NCI-H345 treated with DMSO at 0.1 percent for 48 hours (cell line): ENCODE results near the gene SF3B1.
"Not testable (repeated sequence)": the region's sequence is repeated elsewhere in the genome, so short reads cannot be mapped to it uniquely, and the experiment has no call there.

Experiments used
- DNase-seq: peaks from one replicate; lab custom pipeline; 2025; ENCODE audit not compliant: unreplicated experiment; lab: John Stamatoyannopoulos, UW

Gene SF3B1

DNA sequence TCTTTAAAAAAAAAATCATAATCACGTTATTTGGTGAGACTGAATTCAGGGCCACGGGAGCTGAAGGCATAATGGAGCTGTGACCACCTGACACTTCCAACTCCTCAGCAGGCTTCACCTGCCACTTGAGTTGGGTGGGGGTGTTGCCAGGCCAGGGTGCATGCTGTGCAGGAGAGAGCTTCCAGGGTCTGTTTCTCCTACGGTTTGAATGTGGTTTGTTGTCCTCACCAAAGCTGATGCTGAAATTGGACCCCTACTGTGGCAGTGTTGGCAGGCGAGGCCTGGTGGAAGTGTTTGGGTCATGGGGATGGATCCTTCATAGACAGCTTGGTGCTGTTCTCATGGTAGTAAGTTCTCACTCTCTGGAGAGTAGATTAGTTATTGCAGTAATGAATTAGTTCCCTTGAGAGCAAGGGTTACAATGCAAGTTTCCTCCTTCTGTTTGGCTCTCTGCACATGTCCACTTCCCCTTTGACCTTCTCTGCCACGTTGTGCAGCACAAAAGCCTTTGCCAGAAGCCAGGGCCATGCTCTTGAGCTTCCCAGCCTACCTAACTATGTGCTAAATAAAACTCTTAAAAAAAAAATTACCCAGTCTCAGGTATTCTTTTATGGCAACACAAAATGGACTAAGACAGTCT, 86.0 kb downstream of the SF3B1 start:
- DNase-seq, result no peak

DNA sequence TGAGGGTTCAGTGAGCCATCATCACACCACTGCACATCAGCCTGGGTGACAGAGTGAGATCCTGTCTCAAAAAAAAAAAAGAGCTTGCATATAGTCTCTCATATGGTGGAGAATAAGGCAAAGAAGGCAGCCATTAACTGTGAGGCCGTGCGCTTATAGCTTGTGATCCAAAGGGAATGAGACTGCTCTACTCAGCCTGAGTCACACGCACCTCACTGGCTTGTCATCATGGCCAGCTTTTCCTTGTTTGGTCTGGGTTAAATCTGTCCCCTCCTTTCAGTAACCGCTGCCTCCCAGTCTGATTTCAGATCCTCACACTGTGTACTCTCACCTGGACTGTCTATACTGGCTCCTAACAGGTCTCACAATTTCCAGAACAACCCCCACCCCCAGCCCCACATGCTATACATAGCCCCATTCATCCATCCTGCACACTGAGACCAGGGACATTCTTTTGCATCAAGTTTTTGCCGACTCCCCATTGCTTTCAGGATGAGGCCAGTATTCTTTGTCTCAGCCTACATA, 88.9 kb downstream of the SF3B1 start:
- DNase-seq, result no peak

DNA sequence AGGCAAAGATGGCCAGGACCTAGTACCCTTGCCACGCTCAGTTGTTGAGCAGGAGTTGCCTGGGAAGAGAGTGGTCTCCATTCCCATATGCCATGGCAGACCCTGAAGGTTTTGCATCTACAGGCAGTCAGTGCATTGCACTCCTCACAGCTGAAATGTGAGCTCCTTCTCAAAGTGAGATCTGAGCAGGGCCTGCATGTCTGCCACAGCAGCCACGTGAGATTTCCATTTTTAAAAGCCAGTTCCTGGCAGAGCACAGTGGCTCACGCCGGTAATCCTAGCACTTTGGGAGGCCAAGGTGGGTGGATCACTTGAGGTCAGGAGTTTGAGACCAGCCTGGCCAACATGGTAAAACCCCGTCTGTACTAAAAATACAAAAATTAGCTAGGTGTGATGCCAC, 90.9 kb downstream of the SF3B1 start:
- not testable (repeated sequence) for DNase-seq

DNA sequence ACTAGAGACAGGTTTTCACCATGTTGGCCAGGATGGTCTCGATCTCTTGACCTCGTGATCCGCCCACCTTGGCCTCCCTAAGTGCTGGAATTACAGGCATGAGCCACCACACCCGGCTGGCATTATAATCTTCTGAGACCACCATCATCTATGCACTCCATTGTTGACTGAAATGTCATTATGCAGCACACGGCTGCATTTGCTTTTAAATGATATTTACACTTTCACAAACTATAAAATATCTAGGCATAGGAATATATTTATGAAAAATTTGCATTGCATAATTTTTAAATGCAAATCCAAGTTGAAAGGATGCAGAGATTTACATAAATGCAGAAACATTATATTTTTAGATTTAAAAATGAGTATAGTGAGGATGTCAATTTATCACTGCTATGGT, 94.2 kb downstream of the SF3B1 start:
- DNase-seq, result no peak
